HepG2 (cell line): ENCODE results near the gene ADAMTS18. TPM values are rescaled to one million over a fixed set of nuclear protein-coding genes. Genes with fewer than 3 reads are reported as not detected.

Experiments used
- ATAC-seq: fragments of 200-7000 bp; cut with Tn5 transposase; 3 replicates; pipeline ENCODE4 v1.9.1; 2020; ENCODE audit warnings: mild to moderate bottlenecking, moderate library complexity
- BruUV-seq: library from RNA; stranded (reverse); fragments of 400-500 nt; replicated peaks from 2 replicates; lab custom pipeline; 2021; lab: Mats Ljungman, UMichigan
- CTCF ChIA-PET: fragments of 300-600 bp; formaldehyde crosslinking; extraction: SDS; loops from one replicate; lab custom pipeline; 2021; ENCODE audit warnings: low total read pairs, inconsistent platforms, low intra/inter-chr PET ratio; lab: Yijun Ruan, JAX
- POLR2A ChIA-PET: fragments of 350-600 bp; sonication (Branson Sonifier 250); formaldehyde crosslinking; loops from one replicate; lab custom pipeline; 2020; ENCODE audit warnings: antibody characterized with exemption, inconsistent platforms; lab: Yijun Ruan, JAX
- DNase-seq: peaks from one replicate; pipeline ENCODE4 v3.0.0-alpha.2; 2015; ENCODE audit warnings: low spot score
- FAIRE-seq: peaks from 3 replicates; lab custom pipeline; 2011; peaks lifted over from hg19 to GRCh38; lab: Jason Lieb, UNC
- H2AFZ ChIP-seq: one replicate; pipeline ENCODE4 v1.6.1; 2011; ENCODE audit warnings: low read length, inconsistent platforms
- H3K27ac ChIP-seq: fragments of 300-600 bp; 3 replicates; pipeline ENCODE4 v1.8.0; 2011; ENCODE audit warnings: mixed run types, mild to moderate bottlenecking, mixed read lengths, low read length, inconsistent platforms; ENCODE audit not compliant: insufficient read depth; ENCODE audit errors: extremely low read length
- H3K27me3 ChIP-seq, 2 experiments: fragments of 200-600 bp in 1 of 2; 2 replicates in 1 of 2; 3 replicates in 1 of 2; pipeline versions ENCODE4 v1.6.0 to v1.8.0; 2011; ENCODE audit warnings: low read length in 2 of 2, mild to moderate bottlenecking in 2 of 2, moderate library complexity in 2 of 2, inconsistent platforms in 1 of 2; ENCODE audit not compliant: insufficient read depth in 2 of 2, control insufficient read depth in 1 of 2
- H3K36me3 ChIP-seq, 2 experiments: fragments of 200-600 bp in 1 of 2; replicated peaks in 1 of 2; 2 replicates in 1 of 2; 3 replicates in 1 of 2; pipeline versions ENCODE4 v1.5.1 to v1.8.0; 2011; ENCODE audit warnings: low read length in 2 of 2, inconsistent platforms in 1 of 2; ENCODE audit not compliant: insufficient read depth in 2 of 2, control insufficient read depth in 1 of 2
- H3K4me1 ChIP-seq: 2 replicates; pipeline ENCODE4 v1.5.1; 2012; ENCODE audit warnings: low read length, inconsistent platforms; ENCODE audit not compliant: insufficient read depth
- H3K4me2 ChIP-seq: 2 replicates; pipeline ENCODE4 v1.6.0; 2011; ENCODE audit warnings: low read depth, low read length, inconsistent platforms
- H3K4me3 ChIP-seq, 3 experiments: fragments of 200-600 bp in 1 of 3; sonication (generic), shearing (Covaris generic) in 1 of 3; replicated peaks in 1 of 3; 2 replicates each; pipeline ENCODE4 v1.5.1; 2011 to 2016; ENCODE audit warnings: low read length in 3 of 3, inconsistent platforms in 2 of 3, low read depth in 2 of 3, mild to moderate bottlenecking in 2 of 3, control low read depth in 1 of 3, mixed read lengths in 1 of 3; ENCODE audit not compliant: insufficient read depth in 1 of 3
- H3K79me2 ChIP-seq: one replicate; pipeline ENCODE4 v1.6.1; 2011; ENCODE audit warnings: low read length, inconsistent platforms; ENCODE audit not compliant: insufficient read depth
- H3K9ac ChIP-seq: 2 replicates; pipeline ENCODE4 v1.6.0; 2011; ENCODE audit warnings: mild to moderate bottlenecking, low read depth, low read length, inconsistent platforms; ENCODE audit not compliant: insufficient read depth
- H3K9me3 ChIP-seq: 2 replicates; pipeline ENCODE4 v1.5.1; 2012; ENCODE audit warnings: mild to moderate bottlenecking, low read length
- H4K20me1 ChIP-seq: 2 replicates; pipeline ENCODE4 v1.6.0; 2011; ENCODE audit warnings: inconsistent platforms, mild to moderate bottlenecking, low read length, moderate library complexity; ENCODE audit not compliant: insufficient read depth
- LCORL ChIP-seq, 2 experiments: fragments of 450-650 bp in 1 of 2; sonication (generic) in 1 of 2; formaldehyde crosslinking in 1 of 2; IDR thresholded peaks; 2 replicates each; pipeline versions ENCODE4 v1.5.0 to v1.6.1; 2017 to 2020; ENCODE audit warnings: antibody characterized with exemption in 1 of 2, missing genetic modification reagents in 1 of 2
- SP2 ChIP-seq: sonication (generic); formaldehyde crosslinking; IDR thresholded peaks from 2 replicates; pipeline ENCODE4 v1.5.1; 2020; ENCODE audit warnings: mild to moderate bottlenecking, missing genetic modification reagents
- ZNF142 ChIP-seq: sonication (generic); formaldehyde crosslinking; IDR thresholded peaks from 2 replicates; pipeline ENCODE4 v1.4.0; 2020; ENCODE audit warnings: missing genetic modification reagents
- WGBS: methylation state at CpG from one replicate; pipeline ENCODE4 v1.1.6; 2017; ENCODE audit warnings: low lambda C conversion rate; 5-methylcytosine and 5-hydroxymethylcytosine counted together
- in situ Hi-C: cut with HindIII; loops from 2 replicates; pipeline ENCODE4 v1.10.0; 2017; ENCODE audit warnings: low pct_unique_long_range_greater_than_20kb; ENCODE audit not compliant: extremely low pct_ligation_motif_present
- intact Hi-C: fragments of 100-400 bp; cut with micrococcal nuclease; formaldehyde crosslinking; loops from one replicate; pipeline ENCODE4 v1.10.0; 2022; ENCODE audit not compliant: unreplicated experiment
- polyA plus RNA-seq, 8 experiments: library from polyadenylated mRNA; depleted of rRNA in 3 of 8; stranded (reverse) in 7 of 8; unstranded in 1 of 8; fragments of >200 nt; fragmentation: Illumina TruSeq in 4 of 8; extraction: Trizol in 4 of 8; gene quantifications; 2 replicates each; pipeline versions ENCODE4 v1.2.1 to v1.2.3, GENCODE V29; 2011 to 2016; ENCODE audit warnings: low read depth in 4 of 8, missing spikeins in 1 of 8, mixed read lengths in 1 of 8; ENCODE audit not compliant: insufficient read depth in 1 of 8
- total RNA-seq, 5 experiments: library from RNA; depleted of rRNA; stranded (reverse); fragments of >200 nt; fragmentation: Illumina TruSeq; extraction: Trizol; gene quantifications; 2 replicates each; pipeline ENCODE4 v1.2.3, GENCODE V29; 2016; ENCODE audit warnings: low read depth in 1 of 5
- TF ChIP-seq, protein P1 (sequence below): sonication (generic); formaldehyde crosslinking; IDR thresholded peaks from 2 replicates; pipeline ENCODE4 v1.9.0; 2021; ENCODE audit warnings: missing genetic modification reagents, mild to moderate bottlenecking, borderline replicate concordance

The ADAMTS18 gene
- total and polyA plus RNA-seq, 2 of the 13 experiments (the other 11 are each of a cell fraction or from before 2014, with no cell fraction given): 0.01 TPM; not detected in 1

DNA sequence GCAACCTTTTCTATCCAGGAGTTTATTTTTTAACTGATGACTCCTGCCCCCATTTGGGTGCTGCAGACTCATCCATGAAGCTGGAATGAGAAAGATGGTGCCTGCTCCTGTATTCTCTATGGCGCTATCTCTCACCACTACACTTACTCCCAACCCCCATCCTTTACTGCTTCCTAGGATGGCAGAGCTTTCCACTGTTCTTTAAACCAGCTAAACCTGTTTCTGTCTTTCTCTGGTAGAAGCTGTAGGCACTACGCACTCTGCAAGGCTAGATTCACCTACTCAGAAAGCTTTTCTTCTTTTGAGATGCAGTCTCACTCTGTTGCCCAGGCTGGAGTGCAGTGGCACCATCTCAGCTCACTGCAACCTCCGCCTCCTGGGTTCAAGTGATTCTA, 47.0 kb downstream of the ADAMTS18 start:
- CTCF ChIA-PET: no interaction called here
- DNase-seq (no peak), ATAC-seq (no peak)
- peaks cover 32% of the 10 kb centered on the region for H3K4me1 ChIP-seq
- no peaks in the 10 kb centered on the region for H4K20me1 ChIP-seq
- no peak overlapping the region for H3K9ac ChIP-seq
- H3K36me3 ChIP-seq: no peaks in the 10 kb centered on the region
- no peaks in the 10 kb centered on the region for H3K79me2 ChIP-seq
- WGBS: 25% methylated on average over 3 of the region's 3 CpGs
- H3K27me3 ChIP-seq: no peaks in the 10 kb centered on the region; a peak in 1 of 5 replicates
- intact Hi-C loops: no loop called here
- no TSS peak for BruUV-seq
- no peak overlapping the region for H3K27ac ChIP-seq
- no peak overlapping the region for H3K4me2 ChIP-seq
- H2AFZ ChIP-seq: no peak overlapping the region
- TF ChIP-seq SP2 (CRISPR knock-in tag): no peak
- no peak for TF ChIP-seq LCORL (IDR thresholded peaks at IDR 0.05)
- no peak for TF ChIP-seq LCORL (CRISPR knock-in tag; IDR thresholded peaks at IDR 0.05)
- no peak for TF ChIP-seq ZNF142 (CRISPR knock-in tag)
- TF ChIP-seq, protein P1, sequence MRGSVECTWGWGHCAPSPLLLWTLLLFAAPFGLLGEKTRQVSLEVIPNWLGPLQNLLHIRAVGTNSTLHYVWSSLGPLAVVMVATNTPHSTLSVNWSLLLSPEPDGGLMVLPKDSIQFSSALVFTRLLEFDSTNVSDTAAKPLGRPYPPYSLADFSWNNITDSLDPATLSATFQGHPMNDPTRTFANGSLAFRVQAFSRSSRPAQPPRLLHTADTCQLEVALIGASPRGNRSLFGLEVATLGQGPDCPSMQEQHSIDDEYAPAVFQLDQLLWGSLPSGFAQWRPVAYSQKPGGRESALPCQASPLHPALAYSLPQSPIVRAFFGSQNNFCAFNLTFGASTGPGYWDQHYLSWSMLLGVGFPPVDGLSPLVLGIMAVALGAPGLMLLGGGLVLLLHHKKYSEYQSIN (CRISPR knock-in tag): no peak
- TF ChIP-seq, all 625 proteins: peak for 0
- no peak overlapping the region for H3K4me3 ChIP-seq
- POLR2A ChIA-PET: interaction anchor here (0.6 kb wide), 1 partner anchor 39 kb away, joined by 4 read pairs; no protein-coding TSS in a partner anchor
- in situ Hi-C loops: no loop called here
- no peaks in the 10 kb centered on the region for H3K9me3 ChIP-seq
- FAIRE-seq: no peak
